GM19023 (cell line): ENCODE results near the gene PHETA1.
"Not testable (repeated sequence)": the region's sequence is repeated elsewhere in the genome, so short reads cannot be mapped to it uniquely, and the experiment has no call there.

Experiments used
- ATAC-seq: cut with Tn5 transposase; IDR thresholded peaks from one replicate; pipeline ENCODE4 v1.9.1; 2021; ENCODE audit warnings: mild to moderate bottlenecking, moderate library complexity; ENCODE audit not compliant: unreplicated experiment

PHETA1 gene

DNA sequence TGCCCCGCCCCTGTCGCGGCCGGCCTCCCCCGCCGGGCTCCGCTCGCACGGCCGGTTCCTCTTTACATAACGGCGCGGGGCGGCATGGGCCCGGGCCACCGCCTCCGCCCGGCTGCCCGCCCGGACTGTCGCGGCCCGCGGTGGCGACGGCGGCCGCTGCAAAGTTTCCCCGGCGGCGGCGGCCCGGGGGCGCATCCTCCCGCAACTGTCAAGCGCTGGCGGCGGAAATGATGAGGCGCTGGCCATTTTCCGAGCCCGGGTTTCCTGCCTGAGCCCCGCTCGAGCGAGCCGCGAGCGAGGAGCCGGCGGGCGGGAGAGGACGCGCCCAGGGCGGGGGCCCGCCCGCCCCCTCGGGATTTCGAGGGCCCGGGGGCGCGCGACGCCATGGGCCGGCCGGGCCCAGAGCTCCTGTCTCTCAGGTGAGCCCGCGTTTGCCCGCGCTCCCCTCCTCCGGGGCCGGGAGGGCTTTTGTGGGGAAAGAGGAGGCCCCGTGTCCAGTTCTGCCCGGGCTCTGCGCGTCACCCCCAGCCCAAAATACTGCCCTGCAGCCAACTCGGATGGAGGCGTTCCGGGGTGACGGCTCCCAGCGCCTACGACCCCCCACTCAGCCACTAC, 37.1 kb upstream of the PHETA1 start, which contains the start of gene SH2B3:
Gene SH2B3, plus strand, starts transcription at position 65 of the 615 bp plus-strand sequence. CDS start 12,223 bp downstream, outside the sequence.
- peak; percentile 10 for ATAC-seq

DNA sequence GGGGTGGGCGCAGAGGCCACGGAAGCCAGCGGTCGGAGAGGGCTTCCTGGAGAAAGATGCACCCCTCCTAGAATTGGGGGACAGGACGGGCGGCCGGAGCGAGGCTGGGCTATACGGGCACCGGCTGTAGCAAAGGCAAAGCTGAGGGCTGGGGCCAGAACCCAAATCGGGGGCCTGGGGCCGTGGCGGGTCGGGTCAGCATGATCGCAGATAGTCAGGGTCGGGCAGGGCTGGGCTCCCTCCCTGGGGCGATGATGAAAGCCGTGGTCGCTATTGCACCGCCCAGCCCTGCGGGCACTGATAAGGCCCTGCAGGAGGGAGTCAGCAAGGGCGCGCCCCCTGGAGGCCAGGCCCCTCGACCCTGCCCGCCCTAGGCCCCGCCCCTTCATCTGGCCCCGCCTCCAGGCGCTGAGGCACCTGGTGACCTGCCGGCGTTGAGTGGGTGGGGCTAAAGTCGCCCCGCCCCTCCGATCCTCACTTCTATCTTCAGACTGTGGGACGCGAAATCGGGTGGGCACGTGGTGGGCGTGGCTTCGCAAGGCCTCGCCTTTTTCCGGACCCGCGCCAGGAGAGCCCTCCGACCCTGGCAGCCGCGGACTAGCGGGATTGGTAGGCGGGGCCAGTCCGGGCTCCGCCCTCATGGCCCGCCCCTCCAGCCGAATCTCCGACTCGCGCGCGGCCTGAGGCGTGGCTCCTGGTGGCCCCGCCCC, 36.4 kb upstream of the PHETA1 start:
- ATAC-seq = peak; percentile 59

DNA sequence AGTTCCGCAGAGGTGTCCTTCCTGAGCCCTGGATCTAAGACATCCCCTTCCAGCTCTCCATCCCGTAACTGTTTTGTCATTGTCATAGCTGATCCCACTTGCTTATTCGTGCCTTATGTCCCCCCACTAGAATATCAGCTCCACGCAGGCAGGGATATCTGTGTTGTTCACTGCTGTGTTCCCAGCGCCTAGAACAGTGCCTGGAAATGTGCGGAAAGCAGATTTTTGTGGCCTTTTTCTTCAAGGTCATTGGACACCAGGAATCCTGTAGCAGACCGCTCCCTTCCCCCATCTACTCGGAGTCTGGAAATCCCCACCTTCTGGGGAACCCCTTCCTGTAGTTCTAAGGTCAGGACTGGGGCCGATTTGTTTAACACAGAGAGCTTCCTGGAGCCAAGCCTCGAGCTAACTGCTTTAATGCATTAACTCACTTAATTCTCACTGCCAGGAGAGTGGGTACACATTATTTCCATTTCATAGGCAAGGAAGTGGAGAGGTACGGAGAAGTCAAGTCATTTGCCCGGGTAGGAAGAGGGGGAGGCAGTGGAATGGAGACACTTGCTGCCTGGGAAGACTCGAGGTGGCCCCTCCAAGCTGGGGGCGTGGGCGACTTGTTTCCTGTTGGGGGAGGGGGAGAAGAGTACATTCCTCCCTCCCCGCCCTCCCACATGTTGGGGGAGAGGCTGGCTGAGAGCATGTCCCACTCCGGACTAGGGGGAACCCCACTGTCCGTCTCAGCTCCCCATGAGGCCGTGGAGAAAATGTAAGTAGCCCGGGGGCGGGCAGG, 35.7 kb upstream of the PHETA1 start:
- peak; percentile 20 for ATAC-seq

DNA sequence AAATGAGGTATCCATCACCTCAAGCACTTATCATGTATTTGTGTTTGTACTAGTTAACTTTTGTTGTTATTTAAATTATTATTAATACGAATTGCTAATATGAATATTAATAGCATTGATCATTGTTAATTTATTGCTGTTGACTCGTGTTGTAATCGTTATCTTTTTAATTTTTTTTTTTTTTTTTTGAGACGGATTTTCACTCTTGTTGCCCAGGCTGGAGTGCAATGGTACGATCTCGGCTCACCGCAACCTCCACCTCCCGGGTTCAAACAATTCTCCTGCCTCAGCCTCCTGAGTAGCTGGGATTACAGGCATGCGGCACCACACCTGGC, 33.6 kb upstream of the PHETA1 start:
- not testable (repeated sequence) for ATAC-seq

DNA sequence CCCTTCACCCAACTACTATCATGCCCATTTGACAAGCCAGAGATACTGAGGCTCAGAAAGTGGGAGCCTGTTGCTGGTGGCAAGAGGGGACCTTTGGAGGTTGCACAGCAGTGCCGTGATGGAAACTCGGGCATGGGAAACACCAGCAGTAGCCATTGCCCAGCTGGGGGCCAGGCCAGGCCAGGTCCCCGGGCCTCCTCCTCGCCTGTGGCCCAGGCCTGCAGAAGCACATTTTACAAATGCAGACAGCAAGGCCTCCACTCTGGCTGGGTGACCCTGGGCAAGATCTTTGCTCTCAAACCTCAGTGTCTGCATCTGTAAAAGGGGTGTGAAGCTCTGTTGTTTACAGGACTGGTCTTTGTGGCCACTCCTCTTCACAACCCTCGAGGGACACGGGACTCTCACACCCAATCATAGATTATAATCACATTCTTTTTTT, 32.3 kb upstream of the PHETA1 start:
- no peak for ATAC-seq

DNA sequence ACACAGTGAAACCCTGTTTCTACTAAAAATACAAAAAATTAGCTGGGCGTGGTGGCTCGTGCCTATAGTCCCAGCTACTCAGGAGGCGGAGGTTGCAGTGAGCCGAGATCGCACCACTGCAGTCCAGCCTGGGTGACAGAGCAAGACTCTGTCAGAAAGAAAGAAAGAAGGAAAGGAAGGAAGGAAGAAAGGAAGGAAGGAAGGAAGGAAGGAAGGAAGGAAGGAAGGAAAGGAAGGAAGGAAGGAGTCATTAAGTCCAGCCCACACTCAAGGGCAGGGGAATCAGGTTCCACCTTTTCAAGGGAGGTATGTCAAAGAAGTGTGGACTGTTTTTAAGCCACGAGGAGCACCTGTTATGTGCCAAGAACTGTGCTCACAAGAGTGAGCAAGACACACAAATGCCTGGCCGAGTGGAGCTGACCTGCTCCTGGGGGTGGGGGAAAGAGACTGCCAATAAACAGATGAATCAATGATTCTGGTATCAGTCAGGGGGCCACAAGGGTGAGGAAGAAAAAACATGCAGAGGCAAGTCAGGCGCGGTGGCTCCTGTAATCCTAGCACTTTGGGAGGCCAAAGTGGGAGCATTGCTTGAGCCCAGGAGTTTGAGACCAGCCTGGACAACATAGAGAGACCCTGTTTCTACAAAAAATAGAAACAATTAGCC, 31.0 kb upstream of the PHETA1 start:
- ATAC-seq = not testable (repeated sequence)

DNA sequence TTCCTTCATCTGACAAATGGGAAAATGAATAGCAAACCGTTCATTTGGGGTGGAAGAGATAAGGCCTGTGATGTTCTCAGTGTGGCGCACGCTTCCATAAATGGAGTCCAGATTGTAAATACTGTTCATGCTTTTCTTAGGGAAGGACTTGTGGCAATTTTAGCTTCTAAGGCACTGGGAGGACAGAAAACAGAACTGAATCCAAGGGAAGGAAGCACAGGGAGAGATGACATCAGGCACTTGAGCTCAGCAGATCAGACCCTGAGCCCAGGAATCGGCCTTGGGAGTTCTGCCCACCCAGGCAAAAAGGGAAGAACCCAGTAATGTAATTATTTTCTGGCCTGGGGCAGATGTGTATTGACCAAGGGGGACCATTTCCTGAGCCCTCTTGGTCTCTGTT, 29.6 kb upstream of the PHETA1 start:
- ATAC-seq = no peak

DNA sequence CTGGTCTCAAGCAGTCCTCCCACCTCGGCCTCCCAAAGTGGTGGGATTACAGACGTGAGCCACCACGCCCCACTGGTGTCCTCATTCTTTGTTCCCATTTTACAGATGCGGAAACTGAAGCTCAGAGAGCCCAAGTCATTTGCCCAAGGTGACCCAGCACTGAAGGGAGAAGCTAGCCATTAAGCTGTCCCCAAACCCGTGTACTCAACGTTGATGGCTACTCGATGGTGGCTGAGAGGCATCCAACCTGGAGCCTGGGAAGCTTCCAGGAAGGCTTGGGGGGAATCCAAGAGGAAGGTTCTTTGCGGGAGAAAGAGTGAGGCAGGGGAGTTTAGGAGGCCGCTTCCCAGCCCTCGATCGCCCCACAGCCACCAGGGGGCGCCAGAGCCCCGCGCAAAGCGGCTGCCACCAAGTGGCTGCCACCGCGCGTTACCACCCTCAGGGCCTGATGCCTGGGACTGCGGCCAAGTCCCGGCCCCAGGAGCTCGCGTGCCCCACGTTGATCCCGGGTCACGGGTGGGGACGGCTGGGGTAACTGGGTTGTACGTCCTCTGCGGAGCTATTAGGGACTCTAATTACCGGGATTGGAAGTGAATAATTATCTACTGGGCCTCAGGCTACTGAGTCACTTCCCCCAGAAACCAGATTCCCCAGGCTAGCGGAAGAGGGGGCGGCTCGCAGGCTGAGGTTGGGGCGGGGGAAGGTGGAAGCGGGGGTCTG, 28.0 kb upstream of the PHETA1 start:
- peak; percentile 74 for ATAC-seq

DNA sequence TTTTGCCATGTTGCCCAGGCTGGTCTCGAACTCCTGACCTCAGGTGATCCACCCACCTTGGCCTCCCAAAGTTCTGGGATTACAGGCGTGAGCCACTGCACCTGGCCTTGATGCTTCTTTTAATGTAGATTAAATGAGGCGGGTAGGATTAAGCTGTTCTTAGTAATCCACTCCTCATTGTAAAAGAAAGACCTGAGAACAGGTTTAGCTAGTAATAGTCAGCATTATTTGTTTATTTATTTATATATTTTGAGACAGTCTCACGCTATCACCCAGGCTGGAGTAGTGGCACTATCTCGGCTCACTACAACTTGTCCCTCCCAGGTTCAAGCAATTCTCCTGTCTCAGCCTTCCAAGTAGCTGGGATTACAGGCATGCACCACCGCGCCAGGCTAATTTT, 27.4 kb upstream of the PHETA1 start:
- not testable (repeated sequence) for ATAC-seq

DNA sequence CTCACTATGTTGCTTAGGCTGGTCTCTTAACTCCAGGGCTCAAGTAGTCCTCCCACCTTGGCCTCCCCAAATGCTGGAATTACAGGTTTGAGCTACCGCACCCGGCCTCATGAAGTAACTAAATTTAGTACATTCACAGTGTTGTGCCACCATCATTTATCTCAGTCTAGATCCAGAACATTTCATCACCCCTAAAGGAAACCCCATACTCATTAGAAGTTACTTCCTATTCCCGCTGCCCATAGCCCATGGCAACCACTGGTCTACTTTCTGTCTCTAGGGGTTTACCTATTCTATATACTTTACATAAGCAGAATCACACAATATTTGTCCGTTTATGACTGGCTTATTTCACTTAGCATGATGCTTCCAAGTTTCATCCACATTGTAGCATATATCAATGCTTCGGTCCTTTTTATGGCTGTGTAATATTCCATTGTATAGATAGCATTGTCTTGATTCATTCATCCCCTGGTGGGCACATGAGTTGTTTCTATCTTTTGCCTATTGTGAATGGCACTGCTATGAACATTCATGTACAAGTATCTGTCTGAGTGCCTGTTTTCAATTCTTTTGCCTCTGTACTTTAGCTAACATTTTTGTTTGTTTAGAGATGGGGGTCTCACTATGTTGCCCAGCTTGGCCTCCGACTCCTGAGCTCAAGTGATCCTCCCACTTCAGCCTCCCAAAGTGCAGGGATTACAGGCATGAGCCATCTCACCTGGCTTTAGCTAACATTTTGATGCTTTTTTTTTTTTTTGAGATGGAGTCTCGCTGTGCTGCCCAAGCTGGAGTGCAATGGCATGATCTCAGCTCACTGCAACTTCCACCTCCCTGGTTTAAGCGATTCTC, 26.7 kb upstream of the PHETA1 start:
- ATAC-seq = no peak

DNA sequence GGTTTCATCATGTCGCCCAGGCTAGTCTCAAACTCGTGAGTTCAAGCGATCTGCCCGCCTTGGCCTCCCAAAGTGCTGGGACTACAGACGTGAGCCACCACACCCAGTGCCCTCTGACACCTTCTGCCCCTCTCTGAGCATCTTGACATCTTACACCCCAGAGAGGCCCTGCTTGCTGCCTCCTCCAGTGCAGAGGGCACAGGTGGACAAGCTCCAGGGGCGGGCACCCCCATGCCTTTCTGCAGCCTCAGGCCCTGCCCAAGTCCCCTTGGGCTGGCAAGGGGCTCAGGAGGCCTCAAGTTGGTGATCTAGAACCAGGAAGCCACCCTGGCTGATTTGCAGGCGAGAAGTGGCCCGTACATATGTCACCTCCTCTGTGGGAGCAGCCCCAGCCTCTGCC, 25.6 kb upstream of the PHETA1 start:
- ATAC-seq = no peak

DNA sequence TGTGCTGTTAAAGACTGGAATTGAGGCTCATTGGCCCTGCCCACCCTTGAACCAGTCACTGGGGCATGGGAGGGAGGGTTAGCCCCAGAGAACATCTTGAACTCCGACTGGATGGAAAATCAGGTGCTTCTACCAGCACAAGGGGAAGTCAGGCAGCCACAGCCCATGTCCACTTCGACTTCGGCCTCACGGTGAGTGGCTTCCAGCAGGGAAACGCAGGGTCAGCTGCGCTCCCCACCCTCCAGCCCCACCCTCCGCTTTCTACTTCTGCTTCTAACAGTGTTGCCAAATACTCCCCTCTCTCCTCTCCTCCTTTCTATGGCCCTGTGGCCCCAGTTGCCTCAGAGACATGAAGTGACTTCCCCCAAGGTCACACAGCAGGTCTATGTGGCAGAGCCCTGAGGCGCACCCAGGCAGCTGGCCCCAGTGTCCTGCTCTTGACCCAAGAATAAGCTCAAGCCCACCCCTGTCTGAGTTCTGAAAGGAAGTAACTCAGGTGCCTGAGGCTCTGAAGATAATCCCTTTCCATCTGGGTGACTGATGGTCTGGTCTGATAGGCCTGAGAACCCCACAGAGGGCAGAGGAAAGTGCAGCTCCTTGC, 24.9 kb upstream of the PHETA1 start:
- no peak for ATAC-seq

DNA sequence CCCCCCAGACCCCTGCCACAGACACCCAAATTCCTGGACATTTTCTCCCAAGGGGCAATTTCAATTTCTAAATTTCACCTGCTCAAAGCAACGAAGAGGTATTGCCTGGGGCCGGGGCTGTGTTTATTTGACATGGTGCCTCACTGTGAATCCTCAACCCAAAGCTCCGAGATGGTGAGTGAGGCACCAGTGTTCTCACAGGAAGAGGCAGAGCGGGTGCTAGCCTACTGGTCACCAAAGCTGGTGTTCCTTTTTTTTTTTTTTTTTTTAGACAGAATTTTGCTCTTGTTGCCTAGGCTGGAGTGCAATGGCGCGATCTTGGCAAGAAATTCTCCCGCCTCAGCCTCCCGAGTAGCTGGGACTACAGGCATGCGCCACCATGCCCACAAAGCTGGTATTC, 22.0 kb upstream of the PHETA1 start:
- no peak for ATAC-seq

DNA sequence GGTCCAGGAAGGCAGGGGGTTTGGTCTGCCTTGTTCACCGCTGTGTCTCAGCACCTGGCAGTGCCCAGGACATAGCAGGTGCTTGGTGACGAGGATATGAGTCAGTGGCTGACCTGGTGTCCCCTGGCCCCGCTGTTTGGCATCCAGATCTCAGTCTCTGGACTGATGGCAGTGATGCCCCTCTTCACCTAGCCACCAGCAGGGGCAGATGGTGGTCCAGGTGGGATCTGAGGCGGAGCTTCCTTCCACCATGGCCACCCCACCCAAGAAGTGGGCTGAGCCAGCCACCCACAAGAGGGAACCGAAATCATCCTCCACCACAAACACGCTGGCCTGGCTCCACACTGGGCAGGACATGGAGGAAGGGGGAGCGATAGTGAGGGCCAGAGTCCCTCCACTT, 20.7 kb upstream of the PHETA1 start:
- ATAC-seq = no peak

DNA sequence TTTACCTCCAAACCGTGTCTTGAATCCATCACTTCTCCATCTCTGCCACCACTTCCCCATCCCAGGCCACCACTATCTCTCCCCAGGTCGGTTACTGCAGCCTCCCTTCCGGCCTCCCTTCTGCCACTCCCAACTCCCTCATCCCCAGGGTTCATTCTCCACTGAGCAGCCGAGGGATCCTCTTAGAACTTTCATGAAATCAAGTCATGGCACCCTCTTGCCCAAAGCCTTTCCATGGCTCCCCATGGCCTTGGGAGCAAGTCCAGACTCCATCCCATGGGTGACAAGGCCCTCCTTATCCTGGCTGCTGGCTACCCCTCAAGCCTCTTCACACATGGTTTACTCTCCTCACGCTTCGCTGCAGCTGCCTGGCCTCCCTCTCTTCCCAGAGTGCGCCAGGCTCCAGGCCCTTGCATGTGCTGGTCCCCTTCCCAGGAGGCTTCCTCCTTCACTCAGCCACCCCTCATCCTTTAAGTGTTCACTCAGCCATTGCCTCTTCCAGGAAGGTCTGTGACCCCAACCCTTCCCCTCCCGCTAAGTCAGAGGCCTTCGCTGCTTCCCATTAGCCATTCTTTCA, 18.9 kb upstream of the PHETA1 start:
- ATAC-seq = no peak

DNA sequence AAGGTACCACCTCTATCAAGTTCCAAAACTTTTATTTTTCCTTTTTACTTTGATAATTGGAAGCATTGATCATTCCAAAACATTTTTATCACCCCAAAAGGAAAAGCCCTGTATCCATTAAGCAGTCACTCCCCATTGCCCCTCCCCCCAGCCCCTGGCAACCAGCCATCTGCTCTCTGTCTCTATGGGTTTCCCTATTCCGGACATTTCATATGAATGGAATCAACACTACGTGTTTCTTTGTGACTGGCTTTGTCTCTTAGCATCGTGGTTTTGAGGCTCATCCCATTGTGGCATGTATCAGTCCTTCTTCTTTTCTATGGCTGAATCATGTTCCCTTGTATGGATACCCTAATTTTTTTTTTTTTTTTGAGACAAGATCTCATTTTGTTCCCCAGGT, 18.0 kb upstream of the PHETA1 start:
- no peak for ATAC-seq

DNA sequence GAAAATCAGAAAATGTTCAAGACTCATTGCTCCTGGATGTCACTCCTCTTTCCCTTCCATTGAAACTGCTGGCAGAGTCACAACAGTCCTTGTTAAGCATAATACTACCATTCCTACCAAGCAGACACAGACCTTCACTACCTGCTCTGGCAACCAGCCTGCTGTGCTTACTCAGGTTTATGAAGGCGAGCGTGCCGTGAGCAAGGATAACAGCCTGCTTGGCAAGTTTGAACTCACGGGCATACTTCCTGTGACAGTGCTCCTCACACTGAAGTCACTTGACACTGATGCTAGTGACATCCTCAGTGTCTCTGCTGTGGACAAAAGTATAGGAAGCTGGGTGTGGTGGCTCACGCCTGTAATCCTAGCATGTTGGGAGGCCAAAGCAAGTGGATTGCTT, 15.7 kb upstream of the PHETA1 start:
- ATAC-seq = no peak

DNA sequence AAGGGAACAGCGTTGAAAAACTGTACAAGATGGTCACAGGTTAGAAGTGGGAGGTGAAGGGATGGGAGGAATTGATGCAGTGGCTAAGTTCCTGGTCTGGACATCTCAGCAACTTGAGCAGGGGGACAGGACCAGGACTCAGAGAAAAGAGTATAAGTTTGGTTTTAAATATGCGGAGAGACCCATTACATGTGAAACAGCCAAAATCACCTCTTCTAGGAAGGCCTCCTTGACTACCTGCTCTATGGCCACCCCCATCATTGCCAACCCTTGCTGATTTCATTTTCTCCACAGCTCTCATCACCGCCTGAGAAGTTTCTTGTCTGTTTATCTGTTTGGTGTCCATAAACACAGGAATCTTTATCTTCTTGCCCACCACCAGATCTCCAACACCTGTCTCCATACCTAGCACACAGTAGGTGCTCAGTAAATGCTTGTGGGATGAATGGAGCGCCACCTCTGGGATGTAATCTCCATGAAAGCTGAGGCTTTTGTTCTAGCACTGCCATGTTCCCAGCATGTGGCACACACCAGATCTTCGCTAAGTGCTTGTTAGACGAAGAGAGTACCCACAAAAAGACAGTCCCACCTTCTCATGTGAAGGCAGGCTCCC, 11.2 kb upstream of the PHETA1 start:
- ATAC-seq = no peak

DNA sequence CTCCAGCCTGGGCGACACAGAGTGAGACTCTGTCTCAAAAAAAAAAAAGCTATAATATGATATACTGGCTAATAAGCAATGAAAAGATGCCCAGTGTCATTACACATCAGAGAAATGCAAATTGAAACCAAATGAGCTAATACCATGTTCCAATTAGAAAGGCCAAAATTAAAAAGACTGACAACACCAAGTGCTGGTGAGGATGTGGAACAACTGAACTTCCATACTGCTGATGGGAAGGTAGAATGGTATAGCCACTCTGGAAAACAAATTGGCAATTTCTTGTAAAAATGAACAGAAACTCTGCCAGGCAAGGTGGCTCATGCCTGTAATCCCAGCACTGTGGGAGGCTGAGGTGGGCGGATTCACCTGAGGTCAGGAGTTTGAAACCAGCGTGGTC, 8.5 kb upstream of the PHETA1 start:
- no peak for ATAC-seq
